NT2/D1 (cell line): Measurements from ENCODE around the gene BMP8B.
A peak's percentile ranks its signal among the peaks of the same experiment; 100 is the strongest.
"Not testable (repeated sequence)": the region's sequence is repeated elsewhere in the genome, so short reads cannot be mapped to it uniquely, and the experiment has no call there.

Experiments
- DNase-seq: peaks from one replicate; pipeline ENCODE4 v3.0.0-alpha.2; 2011; ENCODE audit warnings: low read depth, low spot score
- H3K27me3 ChIP-seq: 2 replicates; pipeline ENCODE4 v1.6.0; 2011; ENCODE audit warnings: mild to moderate bottlenecking; ENCODE audit not compliant: insufficient read length, insufficient read depth
- H3K36me3 ChIP-seq: 2 replicates; pipeline ENCODE4 v1.6.1; 2011; ENCODE audit warnings: mild to moderate bottlenecking, low read length, mixed read lengths; ENCODE audit not compliant: insufficient read depth, insufficient read length
- H3K4me1 ChIP-seq: 2 replicates; pipeline ENCODE4 v1.5.1; 2011; ENCODE audit not compliant: insufficient read depth, insufficient read length
- H3K4me3 ChIP-seq: 2 replicates; pipeline ENCODE4 v1.5.1; 2011; ENCODE audit warnings: low read depth; ENCODE audit not compliant: insufficient read length
- H3K9ac ChIP-seq: 2 replicates; pipeline ENCODE4 v1.6.0; 2011; ENCODE audit warnings: low read depth; ENCODE audit not compliant: insufficient read length
- H3K9me3 ChIP-seq: 2 replicates; pipeline ENCODE4 v1.5.1; 2011; ENCODE audit warnings: mild to moderate bottlenecking, low read length; ENCODE audit not compliant: insufficient read depth
- SUZ12 ChIP-seq: IDR thresholded peaks from 2 replicates; pipeline ENCODE4 v1.6.1; 2011; ENCODE audit not compliant: insufficient read length, insufficient read depth; ENCODE audit errors: extremely low read depth
- YY1 ChIP-seq: IDR thresholded peaks from 2 replicates; pipeline ENCODE4 v1.6.1; 2011; ENCODE audit not compliant: insufficient read length, insufficient read depth
- ZNF274 ChIP-seq: IDR thresholded peaks from 2 replicates; pipeline ENCODE4 v1.6.1; 2011; ENCODE audit warnings: mild to moderate bottlenecking, low read depth, low read length

Gene BMP8B

DNA sequence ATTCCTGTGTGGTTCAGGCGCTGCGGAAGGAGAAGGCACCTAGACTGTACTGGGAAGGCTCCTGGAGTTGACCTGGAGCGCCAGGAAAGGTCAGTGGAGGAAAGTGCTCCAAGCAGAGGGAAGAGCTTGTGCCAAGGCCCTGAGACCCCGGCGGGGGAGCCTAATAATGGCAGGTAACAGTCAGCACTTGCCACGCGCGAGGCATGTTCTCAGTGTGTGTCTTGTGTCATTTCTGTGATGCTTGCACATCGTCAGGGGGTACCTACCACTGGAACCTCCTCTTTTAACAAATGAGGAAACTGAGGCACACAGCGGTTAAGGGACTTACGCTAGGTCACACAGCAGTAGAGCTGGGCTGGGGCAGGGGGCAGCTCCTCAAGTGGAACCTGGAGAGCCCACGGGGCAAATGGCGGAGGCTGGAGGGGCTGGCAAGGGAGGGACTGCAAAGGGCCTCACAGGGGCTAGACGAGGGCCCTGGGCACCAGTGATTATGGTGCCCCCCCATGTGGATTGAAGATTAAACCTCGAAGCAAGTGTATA, 976 bp upstream of the BMP8B start:
- Histone ChIP-seq H3K9ac (peak overlapping the region; percentile 82), H3K36me3 (no peaks in the 10 kb centered on the region), H3K27me3 (peaks cover 71% of the 10 kb centered on the region), H3K4me3 (peak overlapping the region; percentile 69), H3K4me1 (peaks cover 3% of the 10 kb centered on the region), H3K9me3 (no peaks in the 10 kb centered on the region)
- no peak for TF ChIP-seq YY1
- no peak for TF ChIP-seq SUZ12
- no peak for TF ChIP-seq ZNF274
- DNase-seq = no peak

DNA sequence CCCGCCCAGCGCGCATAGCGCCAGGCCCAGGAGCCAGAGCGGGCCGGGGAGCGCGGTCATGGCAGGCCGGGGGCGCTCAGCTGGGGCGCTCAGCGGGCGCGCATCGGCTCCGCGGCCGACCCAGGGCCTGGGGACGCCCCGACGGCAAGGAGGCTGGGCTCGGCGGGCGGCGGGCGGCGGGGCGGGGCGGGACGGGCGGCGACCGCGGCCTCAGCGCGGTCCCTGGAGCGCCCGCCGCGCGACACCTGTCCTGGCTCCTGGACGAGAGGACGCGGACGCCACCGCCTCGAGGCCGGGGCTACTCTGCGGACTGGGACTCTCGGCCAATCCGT, 273 bp downstream of the BMP8B start:
- Histone ChIP-seq H3K9me3 (no peaks in the 10 kb centered on the region), H3K4me1 (peaks cover 3% of the 10 kb centered on the region), H3K27me3 (peaks cover 78% of the 10 kb centered on the region), H3K36me3 (no peaks in the 10 kb centered on the region), H3K9ac (no peak overlapping the region), H3K4me3 (peak overlapping the region; percentile 69)
- DNase-seq = no peak
- no peak for TF ChIP-seq ZNF274
- TF ChIP-seq YY1 = no peak
- no peak for TF ChIP-seq SUZ12

DNA sequence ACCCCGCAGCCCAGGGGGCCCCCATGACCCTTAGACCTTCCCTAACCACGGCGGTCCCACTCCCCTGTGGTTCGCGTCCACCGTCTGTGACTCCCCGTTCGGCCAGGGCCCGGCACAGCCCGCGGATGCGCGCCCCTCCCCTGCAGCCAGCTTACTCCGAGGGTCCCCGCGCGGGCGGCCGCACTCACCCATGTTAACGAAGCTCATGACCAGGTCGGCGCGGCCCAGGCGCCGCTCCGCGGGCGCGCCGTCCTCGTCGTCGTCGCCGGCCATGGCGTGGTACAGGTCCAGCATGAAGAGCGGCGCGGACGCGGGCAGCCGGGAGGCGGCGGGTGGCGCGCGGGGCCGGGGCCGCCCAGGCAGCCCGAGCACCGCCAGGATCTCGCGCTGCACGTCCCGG, 701 bp downstream of the BMP8B start:
- H3K9me3 ChIP-seq, H3K9ac ChIP-seq, H3K4me1 ChIP-seq, DNase-seq, H3K36me3 ChIP-seq: not testable (repeated sequence)
- Histone ChIP-seq H3K4me3 (peak overlapping the region; percentile 40), H3K27me3 (peaks cover 80% of the 10 kb centered on the region)

DNA sequence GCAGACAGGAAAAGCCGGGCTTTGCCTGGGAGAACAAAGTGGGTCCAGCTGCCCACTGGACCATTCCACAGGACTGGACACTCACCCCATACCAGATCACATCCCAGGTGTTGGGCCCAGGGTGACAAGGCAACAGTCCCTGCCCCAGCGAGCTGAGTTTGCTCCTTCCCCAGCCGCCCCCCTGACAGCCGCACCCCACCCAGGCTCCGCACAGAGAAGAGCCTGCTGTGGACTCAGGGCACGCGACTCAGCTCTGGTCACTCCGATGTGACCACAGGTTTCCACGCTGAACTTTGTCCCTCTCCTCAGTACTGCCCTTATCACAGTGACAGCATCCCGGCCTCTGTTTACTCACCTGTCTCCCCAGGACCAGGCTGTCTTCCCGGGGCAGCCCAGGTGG, 1.2 kb downstream of the BMP8B start:
- DNase-seq = no peak
- no peak overlapping the region for H3K4me3 ChIP-seq
- no peaks in the 10 kb centered on the region for H3K36me3 ChIP-seq
- peaks cover 80% of the 10 kb centered on the region for H3K27me3 ChIP-seq
- H3K9ac ChIP-seq = no peak overlapping the region
- no peaks in the 10 kb centered on the region for H3K9me3 ChIP-seq
- peaks cover 3% of the 10 kb centered on the region for H3K4me1 ChIP-seq
- TF ChIP-seq YY1 = no peak
- TF ChIP-seq ZNF274 = no peak
- no peak for TF ChIP-seq SUZ12

DNA sequence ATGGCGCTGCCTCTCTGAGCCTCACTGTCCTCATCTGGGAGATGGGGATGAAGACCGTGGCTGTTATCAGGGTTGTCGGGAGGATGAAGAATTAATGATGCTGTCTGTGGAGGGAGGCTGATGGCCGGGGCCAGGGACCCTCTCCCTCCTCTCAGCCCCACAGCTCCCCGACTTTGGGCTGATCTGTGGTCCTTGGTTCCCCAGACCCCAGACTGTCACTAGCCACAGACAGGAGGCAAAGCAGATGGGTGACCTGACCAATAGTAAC, 1.6 kb downstream of the BMP8B start:
- not testable (repeated sequence) for DNase-seq, H3K4me3 ChIP-seq, H3K9ac ChIP-seq, H3K9me3 ChIP-seq, H3K36me3 ChIP-seq, H3K4me1 ChIP-seq
- H3K27me3 ChIP-seq = peaks cover 78% of the 10 kb centered on the region

DNA sequence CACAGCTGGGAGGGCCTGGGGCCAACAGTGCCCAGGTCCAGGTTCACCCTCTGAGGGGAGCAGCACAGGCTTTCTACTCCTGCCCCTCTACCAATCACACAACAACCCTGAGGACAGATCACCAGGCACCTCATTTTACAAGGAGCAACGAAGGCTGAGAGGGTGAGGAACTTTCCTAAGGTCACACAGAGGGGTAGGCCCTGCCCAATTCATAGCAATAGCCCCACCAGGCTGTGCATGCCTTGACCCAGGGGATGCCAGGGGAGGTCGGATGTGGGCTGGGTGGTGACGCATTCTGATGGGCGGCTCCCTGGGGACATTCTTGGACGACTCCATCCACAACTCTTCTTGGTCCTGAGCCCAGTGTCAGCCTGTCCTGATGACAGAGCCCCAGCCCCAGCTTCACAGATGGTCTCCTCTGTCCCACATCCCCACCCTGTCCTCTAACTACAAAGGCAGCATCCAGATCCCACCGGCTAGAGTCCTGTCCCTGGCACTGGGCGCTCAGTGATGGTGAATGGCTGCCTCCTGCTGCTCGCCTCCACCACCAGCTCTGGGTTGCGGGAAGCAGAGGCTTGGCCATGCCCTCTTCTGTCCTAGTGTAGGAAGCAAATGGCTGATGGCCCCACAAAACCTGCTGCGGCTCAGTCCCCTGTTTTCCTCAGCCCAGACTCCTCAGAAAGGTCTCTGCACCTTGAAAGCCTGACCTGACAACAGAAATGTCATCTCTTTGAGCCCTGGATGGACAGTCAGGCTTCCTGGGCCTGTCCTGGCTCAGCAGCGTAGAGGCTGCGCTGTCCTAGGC, 2.2 kb downstream of the BMP8B start:
- H3K4me3 ChIP-seq, H3K4me1 ChIP-seq, H3K9me3 ChIP-seq, H3K36me3 ChIP-seq, H3K9ac ChIP-seq, DNase-seq: not testable (repeated sequence)
- H3K27me3 ChIP-seq = peaks cover 75% of the 10 kb centered on the region

DNA sequence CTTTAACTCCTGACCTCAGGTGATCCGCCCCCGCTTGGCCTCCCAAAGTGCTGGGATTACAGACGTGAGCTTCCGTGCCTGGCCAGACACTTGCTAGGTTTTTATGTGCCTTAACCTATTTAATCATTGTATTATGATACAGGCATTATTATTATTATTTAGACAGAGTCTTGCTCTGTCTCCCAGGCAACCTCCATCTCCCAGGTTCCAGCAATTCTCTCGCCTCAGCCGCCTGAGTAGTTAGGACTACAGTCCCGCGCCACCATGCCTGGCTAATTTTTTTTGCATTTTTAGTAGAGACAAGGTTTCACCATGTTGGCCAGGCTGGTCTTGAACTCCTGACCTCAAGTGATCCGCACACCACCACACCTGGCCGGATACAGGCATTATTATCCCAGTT, 6.0 kb downstream of the BMP8B start:
- peaks cover 56% of the 10 kb centered on the region for H3K27me3 ChIP-seq
- H3K4me1 ChIP-seq, H3K4me3 ChIP-seq, H3K9ac ChIP-seq, DNase-seq, H3K36me3 ChIP-seq, H3K9me3 ChIP-seq: not testable (repeated sequence)

DNA sequence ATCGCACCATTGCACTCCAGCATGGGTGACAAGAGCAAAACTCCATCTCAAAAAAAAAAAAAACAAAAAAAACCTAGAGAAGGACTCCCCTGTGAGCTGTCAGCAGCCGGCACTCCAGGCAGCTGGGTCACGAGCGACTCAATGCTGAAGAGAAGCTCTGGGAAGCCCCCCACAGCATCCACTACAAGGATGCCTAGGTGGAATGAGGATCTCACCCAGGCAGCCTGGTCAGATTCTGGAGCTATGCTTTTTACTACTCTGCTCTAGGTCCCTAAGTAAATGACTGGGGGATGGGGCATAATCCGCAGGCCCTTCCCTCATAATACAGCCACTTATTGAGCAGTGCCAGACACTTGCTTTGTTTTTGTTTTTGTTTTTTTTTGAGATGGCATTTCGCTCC, 6.6 kb downstream of the BMP8B start:
- Histone ChIP-seq H3K27me3 (peaks cover 50% of the 10 kb centered on the region), H3K4me3 (no peak overlapping the region), H3K9ac (no peak overlapping the region), H3K9me3 (no peaks in the 10 kb centered on the region), H3K36me3 (no peaks in the 10 kb centered on the region), H3K4me1 (peaks cover 3% of the 10 kb centered on the region)
- DNase-seq = no peak
- TF ChIP-seq YY1 (no peak), SUZ12 (no peak), ZNF274 (no peak)
